GM18502 (cell line): Measurements from ENCODE around the gene PARP1.

Source experiments
- ATAC-seq: cut with Tn5 transposase; IDR thresholded peaks from one replicate; pipeline ENCODE4 v1.9.1; 2021; ENCODE audit warnings: mild to moderate bottlenecking; ENCODE audit not compliant: unreplicated experiment, poor library complexity

PARP1 gene

DNA sequence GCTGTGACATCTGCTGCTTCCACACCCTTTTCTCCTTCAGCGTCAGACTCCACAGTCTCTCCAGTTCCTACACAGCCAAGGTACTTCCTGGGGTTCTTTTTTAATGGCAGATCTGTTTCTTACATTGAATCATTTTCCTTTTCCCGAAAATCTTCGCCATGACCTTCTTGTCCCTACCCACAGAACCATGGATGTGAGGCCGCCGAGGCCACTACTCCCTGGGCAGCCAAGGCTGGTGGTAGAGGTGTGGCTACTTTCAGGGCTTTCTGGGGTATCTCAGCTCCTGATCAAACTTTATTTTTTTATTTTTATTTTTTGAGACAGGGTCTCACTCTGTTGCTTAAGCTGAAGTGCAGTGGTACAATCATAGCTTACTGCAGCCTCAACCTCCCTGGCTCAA, 89.4 kb downstream of the PARP1 start:
- ATAC-seq: no peak

GRCh38 chr1:226314055-226314454, 93.8 kb downstream of the PARP1 start:
- ATAC-seq: no peak

DNA sequence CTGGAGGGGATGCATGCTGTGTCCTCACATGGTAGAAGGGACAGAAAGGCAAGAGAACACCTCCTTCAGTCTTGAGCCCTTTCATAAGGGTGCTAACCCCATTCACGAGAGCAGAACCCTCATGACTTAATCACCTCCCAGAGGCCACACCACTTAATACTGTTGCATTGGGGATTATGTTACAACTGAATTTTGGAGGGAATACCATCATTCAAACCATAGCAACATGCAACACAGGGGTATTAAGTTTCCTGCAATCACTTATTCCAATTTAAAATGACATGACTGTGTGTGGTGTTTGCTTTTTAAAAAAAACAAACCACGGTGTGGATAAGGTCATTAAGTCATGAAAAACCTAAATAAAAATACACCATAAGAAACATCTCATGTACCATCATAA, 95.8 kb downstream of the PARP1 start:
- no peak for ATAC-seq

DNA sequence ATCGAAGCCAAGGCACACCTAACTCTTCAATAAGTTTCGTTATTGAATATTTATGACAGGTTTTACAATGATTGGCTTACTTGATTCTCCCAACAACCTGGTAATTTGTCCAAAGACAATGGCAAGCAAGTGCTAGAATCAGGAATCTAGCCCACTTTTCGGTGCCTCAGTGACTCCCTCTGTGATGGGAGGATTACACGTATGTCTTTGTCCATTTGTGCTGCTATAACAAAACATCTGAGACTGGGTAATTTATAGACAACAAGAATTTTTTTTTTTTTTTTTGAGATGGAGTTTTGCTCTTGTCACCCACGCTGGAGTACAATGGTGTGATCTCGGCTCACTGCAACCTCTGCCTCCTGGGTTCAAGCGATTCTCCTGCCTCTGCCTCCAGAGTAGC, 96.5 kb downstream of the PARP1 start:
- no peak for ATAC-seq
